Effector memory CD4-positive, alpha-beta T cell (primary cell): ENCODE results near the gene DGCR2.
"Not testable (repeated sequence)": the region's sequence is repeated elsewhere in the genome, so short reads cannot be mapped to it uniquely, and the experiment has no call there.

Experiments used
- DNase-seq, 3 donors: peaks; one replicate each; pipeline ENCODE4 v3.0.0-alpha.2; 2020
- H3K27ac ChIP-seq: 2 replicates; pipeline ENCODE4 v1.7.0; 2013; ENCODE audit warnings: mild to moderate bottlenecking, low read length, moderate library complexity; ENCODE audit not compliant: insufficient read depth, poor library complexity, severe bottlenecking
- H3K27me3 ChIP-seq: replicated peaks from 2 replicates; pipeline ENCODE4 v1.7.0; 2013; ENCODE audit warnings: mild to moderate bottlenecking, low read length; ENCODE audit not compliant: insufficient read depth, control insufficient read depth, poor library complexity, severe bottlenecking
- H3K36me3 ChIP-seq: 2 replicates; pipeline ENCODE4 v1.7.0; 2013; ENCODE audit warnings: mild to moderate bottlenecking, low read length, moderate library complexity; ENCODE audit not compliant: control insufficient read depth, insufficient read depth
- H3K4me1 ChIP-seq: 2 replicates; pipeline ENCODE4 v1.7.0; 2013; ENCODE audit warnings: low read length, mild to moderate bottlenecking; ENCODE audit not compliant: control insufficient read depth, insufficient read depth, poor library complexity, severe bottlenecking
- H3K4me3 ChIP-seq: 2 replicates; pipeline ENCODE4 v1.7.0; 2013; ENCODE audit warnings: low read length, low read depth, mild to moderate bottlenecking; ENCODE audit not compliant: insufficient read depth, poor library complexity, severe bottlenecking
- H3K9me3 ChIP-seq: 2 replicates; pipeline ENCODE4 v1.7.0; 2013; ENCODE audit warnings: mild to moderate bottlenecking, low read length, moderate library complexity; ENCODE audit not compliant: control insufficient read depth

The DGCR2 gene

GRCh38 chr22:19011075-19011474, 111.1 kb downstream of the DGCR2 start:
- no peak overlapping the region for H3K27ac ChIP-seq
- no peaks in the 10 kb centered on the region for H3K4me1 ChIP-seq
- H3K4me3 ChIP-seq: no peak overlapping the region
- H3K27me3 ChIP-seq: no peaks in the 10 kb centered on the region
- no peaks in the 10 kb centered on the region for H3K9me3 ChIP-seq
- DNase-seq: no peak
- no peaks in the 10 kb centered on the region for H3K36me3 ChIP-seq

- H3K36me3 ChIP-seq: no peaks in the 10 kb centered on the region
- H3K4me1 ChIP-seq: no peaks in the 10 kb centered on the region
- no peak overlapping the region for H3K27ac ChIP-seq
- no peaks in the 10 kb centered on the region for H3K27me3 ChIP-seq
- no peaks in the 10 kb centered on the region for H3K9me3 ChIP-seq
- no peak for DNase-seq
- no peak overlapping the region for H3K4me3 ChIP-seq
These were observed 116.3 kb downstream of the DGCR2 start for GRCh38 chr22:19005905-19006304.

- Histone ChIP-seq H3K27me3 (no peaks in the 10 kb centered on the region), H3K4me1 (no peaks in the 10 kb centered on the region)
- DNase-seq: no peak
These were observed 117.7 kb downstream of the DGCR2 start for GRCh38 chr22:19004471-19004870.

GRCh38 chr22:19003508-19003907, 118.7 kb downstream of the DGCR2 start:
- Histone ChIP-seq H3K36me3 (no peaks in the 10 kb centered on the region), H3K4me3 (no peak overlapping the region), H3K27ac (no peak overlapping the region), H3K4me1 (no peaks in the 10 kb centered on the region), H3K27me3 (no peaks in the 10 kb centered on the region), H3K9me3 (no peaks in the 10 kb centered on the region)
- no peak for DNase-seq

More at GRCh38 chr22:19004471-19004870, 117.7 kb downstream of the DGCR2 start:
- no peak overlapping the region for H3K27ac ChIP-seq
- no peaks in the 10 kb centered on the region for H3K9me3 ChIP-seq
- H3K4me3 ChIP-seq: no peak overlapping the region
- no peaks in the 10 kb centered on the region for H3K36me3 ChIP-seq

GRCh38 chr22:19002684-19003038, 119.6 kb downstream of the DGCR2 start:
- Histone ChIP-seq H3K27me3 (no peaks in the 10 kb centered on the region), H3K4me3 (no peak overlapping the region), H3K27ac (no peak overlapping the region), H3K9me3 (no peaks in the 10 kb centered on the region), H3K4me1 (no peaks in the 10 kb centered on the region), H3K36me3 (no peaks in the 10 kb centered on the region)
- no peak for DNase-seq

- H3K4me3 ChIP-seq: no peak overlapping the region
- no peaks in the 10 kb centered on the region for H3K27me3 ChIP-seq
- DNase-seq: no peak
These were observed 121.0 kb downstream of the DGCR2 start for GRCh38 chr22:19001204-19001603.

GRCh38 chr22:19000106-19000505, 122.1 kb downstream of the DGCR2 start:
- H3K4me1 ChIP-seq, H3K4me3 ChIP-seq, H3K27me3 ChIP-seq, H3K9me3 ChIP-seq, H3K36me3 ChIP-seq, H3K27ac ChIP-seq, DNase-seq: not testable (repeated sequence)

More at GRCh38 chr22:19001204-19001603, 121.0 kb downstream of the DGCR2 start:
- no peaks in the 10 kb centered on the region for H3K36me3 ChIP-seq
- H3K9me3 ChIP-seq: no peaks in the 10 kb centered on the region
- H3K4me1 ChIP-seq: no peaks in the 10 kb centered on the region
- H3K27ac ChIP-seq: no peak overlapping the region

GRCh38 chr22:18999416-18999815, 122.8 kb downstream of the DGCR2 start:
- Histone ChIP-seq H3K27me3 (peaks cover 6% of the 10 kb centered on the region), H3K4me1 (no peaks in the 10 kb centered on the region), H3K27ac (no peak overlapping the region), H3K9me3 (no peaks in the 10 kb centered on the region), H3K4me3 (no peak overlapping the region), H3K36me3 (no peaks in the 10 kb centered on the region)
- DNase-seq: no peak

- Histone ChIP-seq H3K4me3 (no peak overlapping the region), H3K9me3 (no peaks in the 10 kb centered on the region), H3K4me1 (no peaks in the 10 kb centered on the region), H3K27me3 (peaks cover 9% of the 10 kb centered on the region), H3K27ac (no peak overlapping the region), H3K36me3 (no peaks in the 10 kb centered on the region)
- DNase-seq: no peak
These were observed 123.2 kb downstream of the DGCR2 start for GRCh38 chr22:18999008-18999407.

- no peak for DNase-seq
- H3K9me3 ChIP-seq: no peaks in the 10 kb centered on the region
These were observed 124.3 kb downstream of the DGCR2 start for GRCh38 chr22:18997925-18998315.

More at GRCh38 chr22:18997925-18998315, 124.3 kb downstream of the DGCR2 start:
- Histone ChIP-seq H3K4me3 (no peak overlapping the region), H3K27me3 (peaks cover 13% of the 10 kb centered on the region), H3K27ac (no peak overlapping the region), H3K36me3 (no peaks in the 10 kb centered on the region), H3K4me1 (no peaks in the 10 kb centered on the region)
